ENCODE measurements around the gene MCF2L2.

Gene MCF2L2

DNA sequence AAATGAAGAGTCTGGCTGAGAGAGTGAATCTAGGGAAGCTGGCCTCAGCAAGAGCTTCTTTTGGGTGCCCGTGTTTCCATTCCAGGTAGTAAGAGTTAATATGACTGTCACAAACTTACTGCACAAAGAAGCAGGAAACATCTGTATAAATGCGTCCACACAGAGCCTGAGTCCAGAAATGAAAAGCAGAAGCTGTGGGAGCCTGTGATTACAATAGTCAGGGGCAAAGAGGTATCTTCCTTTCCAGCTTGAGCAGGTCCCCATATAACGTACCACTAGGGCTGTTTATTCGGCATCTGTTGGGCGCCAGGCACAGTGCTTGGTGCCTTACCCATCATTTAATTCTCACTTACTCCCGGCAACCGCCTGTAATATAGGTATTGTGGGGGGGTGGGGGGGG is 215.9 kb downstream of the MCF2L2 start:
- H3K27ac ChIP-seq, result no peak overlapping the region
- no peak for TF ChIP-seq ZFX (IDR thresholded peaks at IDR 0.05; ENCODE audit: borderline replicate concordance)
- TF ChIP-seq, protein P1, sequence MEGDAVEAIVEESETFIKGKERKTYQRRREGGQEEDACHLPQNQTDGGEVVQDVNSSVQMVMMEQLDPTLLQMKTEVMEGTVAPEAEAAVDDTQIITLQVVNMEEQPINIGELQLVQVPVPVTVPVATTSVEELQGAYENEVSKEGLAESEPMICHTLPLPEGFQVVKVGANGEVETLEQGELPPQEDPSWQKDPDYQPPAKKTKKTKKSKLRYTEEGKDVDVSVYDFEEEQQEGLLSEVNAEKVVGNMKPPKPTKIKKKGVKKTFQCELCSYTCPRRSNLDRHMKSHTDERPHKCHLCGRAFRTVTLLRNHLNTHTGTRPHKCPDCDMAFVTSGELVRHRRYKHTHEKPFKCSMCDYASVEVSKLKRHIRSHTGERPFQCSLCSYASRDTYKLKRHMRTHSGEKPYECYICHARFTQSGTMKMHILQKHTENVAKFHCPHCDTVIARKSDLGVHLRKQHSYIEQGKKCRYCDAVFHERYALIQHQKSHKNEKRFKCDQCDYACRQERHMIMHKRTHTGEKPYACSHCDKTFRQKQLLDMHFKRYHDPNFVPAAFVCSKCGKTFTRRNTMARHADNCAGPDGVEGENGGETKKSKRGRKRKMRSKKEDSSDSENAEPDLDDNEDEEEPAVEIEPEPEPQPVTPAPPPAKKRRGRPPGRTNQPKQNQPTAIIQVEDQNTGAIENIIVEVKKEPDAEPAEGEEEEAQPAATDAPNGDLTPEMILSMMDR (IDR thresholded peaks at IDR 0.05), result no peak

DNA sequence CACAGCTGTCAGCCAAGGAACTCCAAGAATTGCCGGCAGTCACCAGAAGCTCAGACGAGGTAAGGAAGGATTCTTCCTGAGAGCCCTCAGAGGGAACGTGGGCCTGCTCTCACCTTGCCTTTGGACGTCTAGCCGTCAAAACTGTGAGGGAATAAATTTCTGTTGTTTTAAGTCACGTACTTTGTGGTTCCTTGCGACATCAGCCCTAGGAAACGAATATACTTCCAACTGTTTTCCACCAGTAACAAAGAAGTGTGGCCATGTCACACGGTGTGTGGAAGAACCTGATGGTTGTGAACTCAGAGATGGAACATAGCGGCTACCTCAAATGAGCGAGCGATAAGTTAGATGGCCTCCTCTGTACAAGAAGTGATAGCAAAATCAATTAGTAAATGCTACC is 216.3 kb downstream of the MCF2L2 start:
- no peak for TF ChIP-seq ZFX (IDR thresholded peaks at IDR 0.05; ENCODE audit: borderline replicate concordance)
- TF ChIP-seq, protein P1 (IDR thresholded peaks at IDR 0.05), result no peak
- no peak overlapping the region for H3K27ac ChIP-seq

DNA sequence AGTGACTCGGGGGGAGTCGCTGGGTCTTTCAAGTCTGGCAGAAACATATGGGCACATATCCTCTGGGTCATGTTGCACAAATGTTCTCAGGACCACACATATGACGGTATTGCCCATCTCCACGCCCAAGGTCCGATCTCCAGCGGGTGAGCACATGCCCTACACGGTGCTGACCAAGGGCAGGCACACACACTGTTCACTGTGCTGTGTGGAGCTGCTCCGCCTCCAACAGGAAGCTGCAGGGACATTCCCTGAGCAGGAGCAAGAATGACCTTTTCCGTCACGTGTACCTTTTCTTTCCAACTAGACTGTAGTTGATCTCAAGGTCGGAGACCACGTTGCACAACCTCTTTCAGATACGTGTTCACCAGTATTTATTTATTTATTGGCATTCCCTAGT is 217.1 kb downstream of the MCF2L2 start:
- TF ChIP-seq ZFX (IDR thresholded peaks at IDR 0.05; ENCODE audit: borderline replicate concordance), result no peak
- TF ChIP-seq, protein P1 (IDR thresholded peaks at IDR 0.05), result no peak
- H3K27ac ChIP-seq, result no peak overlapping the region

DNA sequence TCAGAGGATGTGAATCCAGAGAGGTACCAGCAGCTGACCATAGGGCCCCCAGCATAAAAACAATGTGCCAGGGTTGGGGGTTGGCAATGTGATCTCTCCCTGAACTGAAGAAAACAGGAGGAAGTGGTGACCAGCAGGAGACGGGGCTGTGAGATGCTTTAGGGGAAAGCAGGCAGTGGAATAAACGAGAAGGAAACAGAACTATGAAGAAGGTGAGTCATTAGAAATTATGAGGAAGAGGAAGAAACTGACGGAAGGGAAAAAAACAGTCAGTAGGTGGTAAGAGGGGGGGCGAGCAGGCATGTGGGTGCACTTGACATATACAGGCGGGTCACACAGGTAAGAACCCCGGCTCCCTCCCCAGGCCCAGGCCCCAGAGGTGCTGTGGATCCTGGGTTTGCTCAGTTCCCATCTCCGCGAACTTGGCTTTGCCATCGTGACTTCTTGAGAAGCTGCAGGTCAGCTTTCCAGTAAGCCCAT is 217.5 kb downstream of the MCF2L2 start:
- no peak for TF ChIP-seq ZFX (IDR thresholded peaks at IDR 0.05; ENCODE audit: borderline replicate concordance)
- TF ChIP-seq, protein P1 (IDR thresholded peaks at IDR 0.05), result no peak
- H3K27ac ChIP-seq, result no peak overlapping the region

DNA sequence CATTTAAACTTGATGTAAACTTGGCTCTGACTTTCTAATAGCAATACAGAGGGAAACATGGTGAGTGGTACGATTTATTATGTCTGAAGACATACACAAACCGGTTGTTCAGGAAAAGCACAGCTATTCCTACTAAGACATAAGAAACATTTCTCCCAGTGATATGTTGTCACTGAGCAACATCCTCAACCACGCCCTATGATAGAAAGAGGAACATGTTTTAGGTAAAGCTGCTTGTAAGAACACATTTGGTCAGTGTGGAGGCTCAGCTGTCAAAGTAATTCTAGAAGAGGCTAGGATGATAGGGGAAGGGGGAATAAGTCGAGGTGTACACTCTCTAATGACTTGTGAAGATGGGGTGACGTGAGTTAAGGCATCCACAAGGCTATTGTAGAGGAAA is 218.1 kb downstream of the MCF2L2 start:
- H3K27ac ChIP-seq, result no peak overlapping the region
- no peak for TF ChIP-seq ZFX (IDR thresholded peaks at IDR 0.05; ENCODE audit: borderline replicate concordance)
- TF ChIP-seq, protein P1 (IDR thresholded peaks at IDR 0.05), result no peak

DNA sequence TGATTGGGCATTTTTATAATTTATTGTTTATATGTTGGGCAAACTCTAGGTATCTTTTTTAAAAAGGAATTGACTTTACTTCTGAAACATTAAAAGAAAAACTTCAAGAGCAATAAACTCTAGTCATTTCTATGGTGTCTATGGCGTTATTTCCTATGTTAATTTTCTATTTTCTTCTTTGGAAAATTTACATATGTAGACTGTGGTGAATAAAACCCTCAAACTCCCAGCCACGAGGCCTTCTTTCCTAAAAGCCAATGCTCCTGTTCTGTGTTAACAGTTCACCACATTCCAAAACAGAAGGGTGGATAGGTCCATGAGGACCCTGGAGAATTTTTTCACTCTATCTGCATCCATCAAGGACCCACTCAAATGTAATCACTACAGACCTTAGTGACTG is 219.6 kb downstream of the MCF2L2 start:
- no peak overlapping the region for H3K27ac ChIP-seq
- TF ChIP-seq, protein P1 (IDR thresholded peaks at IDR 0.05), result no peak
- TF ChIP-seq ZFX (IDR thresholded peaks at IDR 0.05; ENCODE audit: borderline replicate concordance), result no peak

DNA sequence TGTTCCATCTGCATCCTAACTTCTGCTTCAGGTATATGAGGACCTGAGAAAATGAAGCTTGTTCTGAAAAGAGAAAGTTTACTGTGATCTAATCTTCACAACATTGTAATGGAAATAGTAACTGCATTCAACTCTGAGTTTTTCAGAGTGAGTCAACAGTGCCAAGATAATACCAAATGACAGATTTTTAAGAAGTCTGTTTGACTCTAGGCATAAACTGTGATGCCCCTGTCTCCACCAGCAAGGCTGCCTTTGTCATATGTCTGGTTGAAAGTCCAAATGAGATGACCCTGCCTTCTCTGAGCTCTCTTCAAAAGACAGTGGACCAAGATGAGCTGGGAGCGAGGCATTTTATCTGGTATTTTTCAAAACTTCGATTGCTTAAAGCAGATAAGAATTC is 220.2 kb downstream of the MCF2L2 start:
- no peak for TF ChIP-seq ZFX (IDR thresholded peaks at IDR 0.05; ENCODE audit: borderline replicate concordance)
- TF ChIP-seq, protein P1 (IDR thresholded peaks at IDR 0.05), result no peak
- no peak overlapping the region for H3K27ac ChIP-seq

All from 22Rv1 (cell line).